Uterus (tissue), 4 donors: ENCODE measurements around the gene TAS2R60. TPM values are rescaled to one million over a fixed set of nuclear protein-coding genes. Genes with fewer than 3 reads are reported as not detected.
"Not testable (repeated sequence)": the region's sequence is repeated elsewhere in the genome, so short reads cannot be mapped to it uniquely, and the experiment has no call there.

ENCODE experiments used
- DNase-seq, 2 donors: peaks; one replicate each; pipeline ENCODE4 v3.0.0-alpha.2; 2019 to 2020
- H3K27ac ChIP-seq, 2 donors: fragments of 200-600 bp; sonication (generic); 1 replicate in 1 of 2; 2 replicates in 1 of 2; pipeline ENCODE4 v1.5.1; 2016 to 2018
- H3K27me3 ChIP-seq, 2 donors: fragments of 200-600 bp; sonication (generic); one replicate each; pipeline ENCODE4 v1.5.1; 2018 to 2019; ENCODE audit warnings: control low read depth in 1 of 2
- H3K36me3 ChIP-seq, 2 donors: fragments of 200-600 bp; sonication (generic); one replicate each; pipeline ENCODE4 v1.5.1; 2019; ENCODE audit warnings: control low read depth in 1 of 2
- H3K4me1 ChIP-seq, 2 donors: fragments of 200-600 bp; sonication (generic); one replicate each; pipeline ENCODE4 v1.5.1; 2018 to 2019; ENCODE audit warnings: control low read depth in 1 of 2
- H3K4me3 ChIP-seq, 2 donors: fragments of 200-600 bp; sonication (generic); 1 replicate in 1 of 2; 2 replicates in 1 of 2; pipeline ENCODE4 v1.5.1; 2018 to 2019; ENCODE audit warnings: mild to moderate bottlenecking in 1 of 2
- H3K9me3 ChIP-seq, 2 donors: fragments of 200-600 bp; sonication (generic); one replicate each; pipeline ENCODE4 v1.5.1; 2019; ENCODE audit warnings: control low read depth in 1 of 2
- POLR2A ChIP-seq, 2 donors: fragments of 450-650 bp; IDR thresholded peaks; one replicate each; pipeline ENCODE4 v1.6.1; 2016; ENCODE audit warnings: antibody characterized with exemption in 2 of 2, mild to moderate bottlenecking in 1 of 2, moderate library complexity in 1 of 2
- intact Hi-C: fragments of 100-400 bp; cut with DNase I; formaldehyde crosslinking; loops from one replicate; pipeline ENCODE4 v1.15.1; 2023; ENCODE audit warnings: low total_unique reads
- total RNA-seq, 4 donors: library from RNA; depleted of rRNA in 3 of 4; stranded (reverse); fragments of >200 nt in 3 of 4; gene quantifications; one replicate each; pipeline versions ENCODE4 v1.1.0 to v1.2.4, GENCODE V29; 2014 to 2023
- TF ChIP-seq, protein P1 (sequence below), 4 experiments: fragments of 200-600 bp in 2 of 4; fragments of 450-650 bp in 2 of 4; sonication (generic) in 2 of 4; IDR thresholded peaks; one replicate each; pipeline ENCODE4 v1.5.1; 2016 to 2019; ENCODE audit warnings: antibody characterized with exemption in 4 of 4, mild to moderate bottlenecking in 2 of 4, moderate library complexity in 1 of 4
- donor health status: DM: yes; HTN: yes; CAD: no.

The TAS2R60 gene
- total RNA-seq, 4 donors from 2014 or later, result 3.3 TPM; not detected in 3

DNA sequence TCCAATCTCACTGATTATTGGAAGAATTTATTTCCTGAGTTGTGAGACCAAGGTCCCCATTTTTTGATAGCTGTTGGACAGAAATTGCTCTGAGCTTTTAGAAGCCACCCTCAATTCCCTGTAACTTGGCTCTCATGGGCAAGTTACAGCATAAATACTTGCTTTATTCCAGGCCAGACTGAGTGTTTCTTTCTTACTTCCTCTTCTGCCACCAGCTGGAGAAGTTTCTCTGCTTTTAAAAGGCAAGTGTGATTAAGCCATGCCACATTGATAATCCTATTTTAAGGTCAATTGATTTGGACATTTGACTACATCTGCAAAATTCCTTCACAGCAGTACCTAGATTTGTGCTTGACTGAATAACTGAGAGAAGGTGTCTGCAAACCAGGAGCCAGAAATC lies 20.3 kb downstream of the TAS2R60 start:
- DNase-seq, result no peak
- Histone ChIP-seq H3K9me3 (no peaks in the 10 kb centered on the region), H3K27ac (no peak overlapping the region), H3K27me3 (no peaks in the 10 kb centered on the region), H3K4me3 (no peak overlapping the region), H3K36me3 (no peaks in the 10 kb centered on the region), H3K4me1 (no peaks in the 10 kb centered on the region)
- intact Hi-C loops, result no loop called here
- no peak for TF ChIP-seq POLR2A (IDR thresholded peaks at IDR 0.05)
- TF ChIP-seq, protein P1, sequence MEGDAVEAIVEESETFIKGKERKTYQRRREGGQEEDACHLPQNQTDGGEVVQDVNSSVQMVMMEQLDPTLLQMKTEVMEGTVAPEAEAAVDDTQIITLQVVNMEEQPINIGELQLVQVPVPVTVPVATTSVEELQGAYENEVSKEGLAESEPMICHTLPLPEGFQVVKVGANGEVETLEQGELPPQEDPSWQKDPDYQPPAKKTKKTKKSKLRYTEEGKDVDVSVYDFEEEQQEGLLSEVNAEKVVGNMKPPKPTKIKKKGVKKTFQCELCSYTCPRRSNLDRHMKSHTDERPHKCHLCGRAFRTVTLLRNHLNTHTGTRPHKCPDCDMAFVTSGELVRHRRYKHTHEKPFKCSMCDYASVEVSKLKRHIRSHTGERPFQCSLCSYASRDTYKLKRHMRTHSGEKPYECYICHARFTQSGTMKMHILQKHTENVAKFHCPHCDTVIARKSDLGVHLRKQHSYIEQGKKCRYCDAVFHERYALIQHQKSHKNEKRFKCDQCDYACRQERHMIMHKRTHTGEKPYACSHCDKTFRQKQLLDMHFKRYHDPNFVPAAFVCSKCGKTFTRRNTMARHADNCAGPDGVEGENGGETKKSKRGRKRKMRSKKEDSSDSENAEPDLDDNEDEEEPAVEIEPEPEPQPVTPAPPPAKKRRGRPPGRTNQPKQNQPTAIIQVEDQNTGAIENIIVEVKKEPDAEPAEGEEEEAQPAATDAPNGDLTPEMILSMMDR (IDR thresholded peaks at IDR 0.05), result no peak

- intact Hi-C loops, result no loop called here
- H3K27me3 ChIP-seq, result no peaks in the 10 kb centered on the region
- TF ChIP-seq, protein P1 (IDR thresholded peaks at IDR 0.05), result no peak
- no peak for TF ChIP-seq POLR2A (IDR thresholded peaks at IDR 0.05)
Measured at GRCh38 chr7:143463957-143464356, 20.7 kb downstream of the TAS2R60 start.

GRCh38 chr7:143467724-143468123 lies 24.5 kb downstream of the TAS2R60 start:
- Histone ChIP-seq H3K9me3 (peaks cover 0 to 7% of the 10 kb centered on the region in 2 donors), H3K4me1 (no peaks in the 10 kb centered on the region), H3K36me3 (no peaks in the 10 kb centered on the region), H3K27ac (no peak overlapping the region), H3K4me3 (no peak overlapping the region), H3K27me3 (no peaks in the 10 kb centered on the region)
- no peak for DNase-seq
- intact Hi-C loops, result no loop called here
- TF ChIP-seq, protein P1 (IDR thresholded peaks at IDR 0.05), result no peak
- TF ChIP-seq POLR2A (IDR thresholded peaks at IDR 0.05), result no peak

More at GRCh38 chr7:143463957-143464356, 20.7 kb downstream of the TAS2R60 start:
- Histone ChIP-seq H3K4me1 (no peaks in the 10 kb centered on the region), H3K4me3 (no peak overlapping the region), H3K9me3 (no peaks in the 10 kb centered on the region), H3K27ac (no peak overlapping the region), H3K36me3 (no peaks in the 10 kb centered on the region)
- no peak for DNase-seq

GRCh38 chr7:143472071-143472689 lies 28.9 kb downstream of the TAS2R60 start:
- H3K4me1 ChIP-seq, intact Hi-C loops: not testable (repeated sequence)

GRCh38 chr7:143477501-143478150 lies 34.4 kb downstream of the TAS2R60 start, which contains the start of gene TAS2R41:
Gene TAS2R41 (plus strand): TSS chr7:143477873. CDS start chr7:143477873, 0 bp downstream.
- intact Hi-C loops, result no loop called here
- Histone ChIP-seq H3K4me3 (no peak within 1 kb of the TSS), H3K36me3 (no peaks in the 10 kb centered on the region), H3K4me1 (no peaks in the 10 kb centered on the region), H3K9me3 (no peaks in the 10 kb centered on the region), H3K27me3 (no peaks in the 10 kb centered on the region), H3K27ac (no peak within 1 kb of the TSS)
- DNase-seq, result no peak
- TF ChIP-seq, protein P1 (IDR thresholded peaks at IDR 0.05), result no peak
- no peak for TF ChIP-seq POLR2A (IDR thresholded peaks at IDR 0.05)

More at GRCh38 chr7:143472071-143472689, 28.9 kb downstream of the TAS2R60 start:
- H3K36me3 ChIP-seq, H3K4me3 ChIP-seq, H3K27me3 ChIP-seq, H3K9me3 ChIP-seq, H3K27ac ChIP-seq, DNase-seq: not testable (repeated sequence)
